ENCODE measurements around the gene ZFYVE28. TPM values are rescaled to one million over a fixed set of nuclear protein-coding genes. Genes with fewer than 3 reads are reported as not detected.

ZFYVE28 gene
- total RNA-seq, 1 experiment from 2014 or later = 19.2 TPM

DNA sequence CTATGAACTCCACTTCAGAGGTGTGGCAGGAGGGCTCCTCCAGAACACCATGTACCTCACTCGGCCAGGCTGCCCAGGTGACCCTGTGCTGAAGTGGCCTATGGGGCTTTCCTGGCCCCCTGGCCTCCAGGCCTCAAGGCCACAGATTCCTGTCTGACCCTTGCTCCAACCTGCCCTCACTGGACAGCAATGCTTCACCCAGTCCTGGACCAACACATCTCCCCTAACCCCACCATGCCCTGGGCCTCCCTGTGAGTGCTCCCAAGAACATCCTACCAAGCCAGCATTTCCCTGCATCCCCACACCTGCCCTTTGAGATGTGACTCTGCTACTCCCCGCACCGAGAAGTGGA lies 10.5 kb downstream of the ZFYVE28 start (continued):
- TF ChIP-seq, protein P1, sequence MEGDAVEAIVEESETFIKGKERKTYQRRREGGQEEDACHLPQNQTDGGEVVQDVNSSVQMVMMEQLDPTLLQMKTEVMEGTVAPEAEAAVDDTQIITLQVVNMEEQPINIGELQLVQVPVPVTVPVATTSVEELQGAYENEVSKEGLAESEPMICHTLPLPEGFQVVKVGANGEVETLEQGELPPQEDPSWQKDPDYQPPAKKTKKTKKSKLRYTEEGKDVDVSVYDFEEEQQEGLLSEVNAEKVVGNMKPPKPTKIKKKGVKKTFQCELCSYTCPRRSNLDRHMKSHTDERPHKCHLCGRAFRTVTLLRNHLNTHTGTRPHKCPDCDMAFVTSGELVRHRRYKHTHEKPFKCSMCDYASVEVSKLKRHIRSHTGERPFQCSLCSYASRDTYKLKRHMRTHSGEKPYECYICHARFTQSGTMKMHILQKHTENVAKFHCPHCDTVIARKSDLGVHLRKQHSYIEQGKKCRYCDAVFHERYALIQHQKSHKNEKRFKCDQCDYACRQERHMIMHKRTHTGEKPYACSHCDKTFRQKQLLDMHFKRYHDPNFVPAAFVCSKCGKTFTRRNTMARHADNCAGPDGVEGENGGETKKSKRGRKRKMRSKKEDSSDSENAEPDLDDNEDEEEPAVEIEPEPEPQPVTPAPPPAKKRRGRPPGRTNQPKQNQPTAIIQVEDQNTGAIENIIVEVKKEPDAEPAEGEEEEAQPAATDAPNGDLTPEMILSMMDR (IDR thresholded peaks at IDR 0.05 in 2 of 3, conservative IDR thresholded peaks at IDR 0.05 in 1 of 3; ENCODE audit: borderline replicate concordance in 1 of 3, insufficient read depth in 1 of 3, low read depth in 2 of 3, low read length in 2 of 3) = no peak
- TF ChIP-seq CEBPB (IDR thresholded peaks at IDR 0.05; ENCODE audit: low read depth) (no peak), EZH2 (IDR thresholded peaks at IDR 0.05) (no peak), ZNF274 (IDR thresholded peaks at IDR 0.05; ENCODE audit: low read depth, low read length) (no peak)

DNA sequence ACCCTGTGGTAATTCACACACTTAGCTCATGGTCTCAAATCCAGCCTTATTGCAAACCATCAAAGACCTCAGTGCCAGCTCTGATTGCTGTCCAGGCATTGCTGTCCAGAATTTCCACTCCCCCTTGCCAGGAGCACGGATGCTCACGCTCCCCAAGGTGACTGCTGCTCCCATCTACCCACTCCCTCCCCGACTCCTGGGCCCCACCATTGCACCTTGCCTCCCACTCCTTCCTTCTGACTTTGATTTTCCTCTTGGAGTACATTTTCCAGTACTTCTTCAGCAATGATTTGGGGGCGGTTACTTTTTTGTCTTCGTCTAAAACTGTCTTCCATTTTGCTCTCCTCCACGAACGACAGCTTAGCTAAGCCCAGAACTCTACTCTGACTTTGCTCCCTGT lies 11.5 kb downstream of the ZFYVE28 start:
- no peak overlapping the region for H3K4me3 ChIP-seq (replicated peaks in 1 of 2; ENCODE audit: low read depth in 1 of 2, low read length in 2 of 2)
- no peaks in the 10 kb centered on the region for H3K9me3 ChIP-seq (ENCODE audit: control insufficient read depth in 1 of 2, insufficient read depth in 1 of 2, low read depth in 1 of 2, low read length in 2 of 2)
- intact Hi-C loops (cut with micrococcal nuclease) = no loop called here
- no peaks in the 10 kb centered on the region for H3K9me2 ChIP-seq (ENCODE audit: insufficient read depth)
- ChIA-PET CTCF (interaction anchor here (1.1 kb wide), 1 partner anchor 187 kb away, joined by 3 read pairs; no protein-coding TSS in a partner anchor), POLR2A (no interaction called here), RAD21 (ENCODE audit: low non-redundant PET in 1 of 2, low total read pairs in 2 of 2, uncharacterized antibody in 2 of 2, unreplicated experiment in 2 of 2) (no interaction called here)
- no peaks in the 10 kb centered on the region for H3K27me3 ChIP-seq (ENCODE audit: insufficient read depth, low read length)
- no peaks in the 10 kb centered on the region for H3K36me3 ChIP-seq (ENCODE audit: control insufficient read depth in 1 of 2, insufficient read depth in 2 of 2, low read length in 2 of 2)
- no peak overlapping the region for H3K27ac ChIP-seq (ENCODE audit: low read depth, low read length)
- H2AFZ ChIP-seq (ENCODE audit: low read depth, low read length, poor library complexity, severe bottlenecking) = no peak overlapping the region
- no peak overlapping the region for H3K4me2 ChIP-seq (ENCODE audit: low read length)
- H3K9ac ChIP-seq (ENCODE audit: low read length) = no peak overlapping the region
- DNase-seq (ENCODE audit: low read depth, low spot score) (no peak), ATAC-seq (no peak)
- BruUV-seq (replicated peaks) = no TSS peak
- peaks cover 28 to 54% of the 10 kb centered on the region in 2 experiments for H3K4me1 ChIP-seq (ENCODE audit: control insufficient read depth in 1 of 2, insufficient read depth in 2 of 2, low read length in 2 of 2)
- peaks cover 40% of the 10 kb centered on the region for H3K79me2 ChIP-seq (ENCODE audit: insufficient read depth, low read length)
- no peaks in the 10 kb centered on the region for H4K20me1 ChIP-seq (ENCODE audit: insufficient read depth)
- TF ChIP-seq RAD21 (IDR thresholded peaks at IDR 0.05; ENCODE audit: low read depth) = no peak
- TF ChIP-seq ZNF274 (IDR thresholded peaks at IDR 0.05; ENCODE audit: low read depth, low read length) = no peak
- TF ChIP-seq, protein P2, sequence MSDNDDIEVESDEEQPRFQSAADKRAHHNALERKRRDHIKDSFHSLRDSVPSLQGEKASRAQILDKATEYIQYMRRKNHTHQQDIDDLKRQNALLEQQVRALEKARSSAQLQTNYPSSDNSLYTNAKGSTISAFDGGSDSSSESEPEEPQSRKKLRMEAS (IDR thresholded peaks at IDR 0.05) = no peak
- TF ChIP-seq, protein P3, sequence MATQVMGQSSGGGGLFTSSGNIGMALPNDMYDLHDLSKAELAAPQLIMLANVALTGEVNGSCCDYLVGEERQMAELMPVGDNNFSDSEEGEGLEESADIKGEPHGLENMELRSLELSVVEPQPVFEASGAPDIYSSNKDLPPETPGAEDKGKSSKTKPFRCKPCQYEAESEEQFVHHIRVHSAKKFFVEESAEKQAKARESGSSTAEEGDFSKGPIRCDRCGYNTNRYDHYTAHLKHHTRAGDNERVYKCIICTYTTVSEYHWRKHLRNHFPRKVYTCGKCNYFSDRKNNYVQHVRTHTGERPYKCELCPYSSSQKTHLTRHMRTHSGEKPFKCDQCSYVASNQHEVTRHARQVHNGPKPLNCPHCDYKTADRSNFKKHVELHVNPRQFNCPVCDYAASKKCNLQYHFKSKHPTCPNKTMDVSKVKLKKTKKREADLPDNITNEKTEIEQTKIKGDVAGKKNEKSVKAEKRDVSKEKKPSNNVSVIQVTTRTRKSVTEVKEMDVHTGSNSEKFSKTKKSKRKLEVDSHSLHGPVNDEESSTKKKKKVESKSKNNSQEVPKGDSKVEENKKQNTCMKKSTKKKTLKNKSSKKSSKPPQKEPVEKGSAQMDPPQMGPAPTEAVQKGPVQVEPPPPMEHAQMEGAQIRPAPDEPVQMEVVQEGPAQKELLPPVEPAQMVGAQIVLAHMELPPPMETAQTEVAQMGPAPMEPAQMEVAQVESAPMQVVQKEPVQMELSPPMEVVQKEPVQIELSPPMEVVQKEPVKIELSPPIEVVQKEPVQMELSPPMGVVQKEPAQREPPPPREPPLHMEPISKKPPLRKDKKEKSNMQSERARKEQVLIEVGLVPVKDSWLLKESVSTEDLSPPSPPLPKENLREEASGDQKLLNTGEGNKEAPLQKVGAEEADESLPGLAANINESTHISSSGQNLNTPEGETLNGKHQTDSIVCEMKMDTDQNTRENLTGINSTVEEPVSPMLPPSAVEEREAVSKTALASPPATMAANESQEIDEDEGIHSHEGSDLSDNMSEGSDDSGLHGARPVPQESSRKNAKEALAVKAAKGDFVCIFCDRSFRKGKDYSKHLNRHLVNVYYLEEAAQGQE (IDR thresholded peaks at IDR 0.05; ENCODE audit: low read depth) = no peak
- no peak for TF ChIP-seq SRF (IDR thresholded peaks at IDR 0.05; ENCODE audit: low read depth)
- no peak for TF ChIP-seq YY1 (IDR thresholded peaks at IDR 0.05; ENCODE audit: extremely low read depth, insufficient replicate concordance, low read depth, low read length)
- no peak for TF ChIP-seq FOSL1 (IDR thresholded peaks at IDR 0.05; ENCODE audit: low read depth)
- TF ChIP-seq EZH2 (IDR thresholded peaks at IDR 0.05) = no peak
- TF ChIP-seq, protein P4, sequence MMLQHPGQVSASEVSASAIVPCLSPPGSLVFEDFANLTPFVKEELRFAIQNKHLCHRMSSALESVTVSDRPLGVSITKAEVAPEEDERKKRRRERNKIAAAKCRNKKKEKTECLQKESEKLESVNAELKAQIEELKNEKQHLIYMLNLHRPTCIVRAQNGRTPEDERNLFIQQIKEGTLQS (IDR thresholded peaks at IDR 0.05) = no peak
- no peak for TF ChIP-seq POLR2A (IDR thresholded peaks at IDR 0.05; ENCODE audit: borderline replicate concordance, extremely low read depth, insufficient read depth, insufficient read length)
- no peak for TF ChIP-seq CBX3 (IDR thresholded peaks at IDR 0.05; ENCODE audit: low read depth)
- no peak for TF ChIP-seq SP1 (IDR thresholded peaks at IDR 0.05; ENCODE audit: low read depth)
- TF ChIP-seq ELF1 (IDR thresholded peaks at IDR 0.05; ENCODE audit: borderline replicate concordance, low read depth) = no peak
- no peak for TF ChIP-seq SIN3A (IDR thresholded peaks at IDR 0.05; ENCODE audit: low read depth)
- TF ChIP-seq CEBPB (IDR thresholded peaks at IDR 0.05; ENCODE audit: low read depth) = no peak
- TF ChIP-seq, protein P5, sequence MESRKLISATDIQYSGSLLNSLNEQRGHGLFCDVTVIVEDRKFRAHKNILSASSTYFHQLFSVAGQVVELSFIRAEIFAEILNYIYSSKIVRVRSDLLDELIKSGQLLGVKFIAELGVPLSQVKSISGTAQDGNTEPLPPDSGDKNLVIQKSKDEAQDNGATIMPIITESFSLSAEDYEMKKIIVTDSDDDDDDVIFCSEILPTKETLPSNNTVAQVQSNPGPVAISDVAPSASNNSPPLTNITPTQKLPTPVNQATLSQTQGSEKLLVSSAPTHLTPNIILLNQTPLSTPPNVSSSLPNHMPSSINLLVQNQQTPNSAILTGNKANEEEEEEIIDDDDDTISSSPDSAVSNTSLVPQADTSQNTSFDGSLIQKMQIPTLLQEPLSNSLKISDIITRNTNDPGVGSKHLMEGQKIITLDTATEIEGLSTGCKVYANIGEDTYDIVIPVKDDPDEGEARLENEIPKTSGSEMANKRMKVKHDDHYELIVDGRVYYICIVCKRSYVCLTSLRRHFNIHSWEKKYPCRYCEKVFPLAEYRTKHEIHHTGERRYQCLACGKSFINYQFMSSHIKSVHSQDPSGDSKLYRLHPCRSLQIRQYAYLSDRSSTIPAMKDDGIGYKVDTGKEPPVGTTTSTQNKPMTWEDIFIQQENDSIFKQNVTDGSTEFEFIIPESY (IDR thresholded peaks at IDR 0.05; ENCODE audit: extremely low read depth, insufficient replicate concordance, low read length) = no peak

All from HCT116 (cell line).